Esophagus muscularis mucosa (tissue), 4 donors: ENCODE results near the gene FXR1. TPM values are rescaled to one million over a fixed set of nuclear protein-coding genes. Genes with fewer than 3 reads are reported as not detected.

Experiments used
- DNase-seq: peaks from one replicate; pipeline ENCODE4 v3.0.0-alpha.2; 2017; ENCODE audit errors: extremely low spot score
- H3K27ac ChIP-seq, 4 donors: fragments of 200-600 bp; sonication (generic); replicated peaks in 1 of 4; 1 replicate in 3 of 4; 2 replicates in 1 of 4; pipeline ENCODE4 v1.5.1; 2016 to 2019; ENCODE audit warnings: mild to moderate bottlenecking in 1 of 4
- H3K27me3 ChIP-seq, 4 donors: fragments of 200-600 bp; sonication (generic); one replicate each; pipeline versions ENCODE4 v1.5.1 to v1.6.0; 2016 to 2019
- H3K36me3 ChIP-seq, 4 donors: fragments of 200-600 bp; sonication (generic); one replicate each; pipeline ENCODE4 v1.5.1; 2016 to 2019
- H3K4me1 ChIP-seq, 4 donors: fragments of 200-600 bp; sonication (generic); one replicate each; pipeline ENCODE4 v1.5.1; 2016 to 2019
- H3K4me3 ChIP-seq, 4 donors: fragments of 200-600 bp; sonication (generic); 1 replicate in 2 of 4; 2 replicates in 2 of 4; pipeline ENCODE4 v1.5.1; 2016 to 2019; ENCODE audit warnings: mild to moderate bottlenecking in 4 of 4, moderate library complexity in 1 of 4
- H3K9me3 ChIP-seq, 4 donors: fragments of 200-600 bp; sonication (generic); 1 replicate in 3 of 4; 2 replicates in 1 of 4; pipeline ENCODE4 v1.5.1; 2016 to 2019
- EP300 ChIP-seq: sonication (generic); formaldehyde crosslinking; IDR thresholded peaks from one replicate; pipeline ENCODE4 v1.6.1; 2017; ENCODE audit warnings: antibody characterized with exemption
- POLR2A ChIP-seq: fragments of 450-650 bp; IDR thresholded peaks from one replicate; pipeline ENCODE4 v1.6.1; 2017; ENCODE audit warnings: antibody characterized with exemption, moderate library complexity, mild to moderate bottlenecking, low read depth
- POLR2AphosphoS5 ChIP-seq, 2 donors: sonication (generic); formaldehyde crosslinking; IDR thresholded peaks; one replicate each; pipeline ENCODE4 v1.6.1; 2017; ENCODE audit warnings: antibody characterized with exemption in 2 of 2
- WGBS: methylation state at CpG from one replicate; pipeline ENCODE4 v1.1.5; 2018; 5-methylcytosine and 5-hydroxymethylcytosine counted together
- intact Hi-C: fragments of 100-400 bp; cut with DNase I; formaldehyde crosslinking; loops from one replicate; pipeline ENCODE4 v1.15.1; 2023
- total RNA-seq, 4 donors: library from RNA; depleted of rRNA; stranded (reverse); fragments of >200 nt; gene quantifications; one replicate each; pipeline versions ENCODE4 v1.1.0 to v1.2.1, GENCODE V29; 2016
- TF ChIP-seq, protein P1 (sequence below), 3 experiments: fragments of 200-600 bp in 2 of 3; fragments of 450-650 bp in 1 of 3; sonication (generic) in 2 of 3; IDR thresholded peaks; one replicate each; pipeline ENCODE4 v1.5.1; 2017 to 2019; ENCODE audit warnings: antibody characterized with exemption in 3 of 3, mild to moderate bottlenecking in 2 of 3, moderate library complexity in 1 of 3

The FXR1 gene
- total RNA-seq, 4 donors from 2014 or later, result 129 to 174 (median 164) TPM

DNA sequence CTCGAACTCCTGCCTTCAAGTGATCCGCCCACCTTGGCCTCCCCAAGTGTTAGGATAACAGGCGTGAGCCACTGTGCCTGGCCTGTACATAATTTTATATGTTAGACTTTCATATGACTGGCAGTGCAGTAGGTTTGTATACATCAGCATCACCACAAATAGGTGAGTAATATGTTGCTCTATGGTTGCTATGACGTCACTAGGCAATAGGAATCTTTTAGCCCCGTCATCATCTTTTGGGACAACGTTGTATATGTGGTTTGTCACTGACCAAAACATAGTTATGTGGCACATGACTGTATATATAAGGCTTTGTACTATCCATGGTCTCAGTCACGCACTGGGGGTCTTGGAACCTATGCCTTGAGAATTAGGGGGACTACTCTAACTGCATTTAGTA is 94.1 kb downstream of the FXR1 start:
- Histone ChIP-seq H3K4me3 (no peak overlapping the region), H3K27ac (no peak overlapping the region), H3K9me3 (peaks cover 0 to 10% (median 0%) of the 10 kb centered on the region in 4 donors), H3K36me3 (no peaks in the 10 kb centered on the region), H3K4me1 (no peaks in the 10 kb centered on the region), H3K27me3 (no peaks in the 10 kb centered on the region)
- no peak for DNase-seq
- TF ChIP-seq, protein P1, sequence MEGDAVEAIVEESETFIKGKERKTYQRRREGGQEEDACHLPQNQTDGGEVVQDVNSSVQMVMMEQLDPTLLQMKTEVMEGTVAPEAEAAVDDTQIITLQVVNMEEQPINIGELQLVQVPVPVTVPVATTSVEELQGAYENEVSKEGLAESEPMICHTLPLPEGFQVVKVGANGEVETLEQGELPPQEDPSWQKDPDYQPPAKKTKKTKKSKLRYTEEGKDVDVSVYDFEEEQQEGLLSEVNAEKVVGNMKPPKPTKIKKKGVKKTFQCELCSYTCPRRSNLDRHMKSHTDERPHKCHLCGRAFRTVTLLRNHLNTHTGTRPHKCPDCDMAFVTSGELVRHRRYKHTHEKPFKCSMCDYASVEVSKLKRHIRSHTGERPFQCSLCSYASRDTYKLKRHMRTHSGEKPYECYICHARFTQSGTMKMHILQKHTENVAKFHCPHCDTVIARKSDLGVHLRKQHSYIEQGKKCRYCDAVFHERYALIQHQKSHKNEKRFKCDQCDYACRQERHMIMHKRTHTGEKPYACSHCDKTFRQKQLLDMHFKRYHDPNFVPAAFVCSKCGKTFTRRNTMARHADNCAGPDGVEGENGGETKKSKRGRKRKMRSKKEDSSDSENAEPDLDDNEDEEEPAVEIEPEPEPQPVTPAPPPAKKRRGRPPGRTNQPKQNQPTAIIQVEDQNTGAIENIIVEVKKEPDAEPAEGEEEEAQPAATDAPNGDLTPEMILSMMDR (IDR thresholded peaks at IDR 0.05), result no peak
- TF ChIP-seq EP300, result no peak
- TF ChIP-seq POLR2A, result no peak
- TF ChIP-seq POLR2AphosphoS5 (IDR thresholded peaks at IDR 0.05), result no peak
- intact Hi-C loops, result no loop called here
- 81% methylated on average over 7 of the region's 7 CpGs for WGBS

DNA sequence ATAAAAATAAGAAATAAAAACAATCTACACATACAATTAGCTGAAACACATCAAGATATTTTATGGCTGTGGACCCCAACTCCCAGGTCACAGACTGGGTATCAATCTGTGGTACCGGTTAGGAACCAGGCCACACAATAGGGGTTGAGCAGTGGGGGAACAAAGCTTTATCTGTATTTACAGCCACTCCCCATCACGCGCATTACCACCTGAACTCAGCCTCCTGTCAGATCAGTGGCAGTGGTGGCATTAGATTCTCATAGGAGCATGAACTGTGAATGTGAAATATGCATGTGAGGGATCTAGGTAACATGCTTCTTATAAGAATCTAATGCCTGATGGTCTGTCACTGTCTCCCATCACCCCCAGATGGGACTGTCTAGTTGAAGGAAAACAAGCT is 94.8 kb downstream of the FXR1 start:
- intact Hi-C loops, result no loop called here
- H3K27ac ChIP-seq, result no peak overlapping the region
- H3K4me3 ChIP-seq, result no peak overlapping the region
- no peak for DNase-seq
- no peaks in the 10 kb centered on the region for H3K4me1 ChIP-seq
- TF ChIP-seq, protein P1 (IDR thresholded peaks at IDR 0.05), result no peak
- TF ChIP-seq POLR2A (no peak), POLR2AphosphoS5 (IDR thresholded peaks at IDR 0.05) (no peak), EP300 (no peak)
- no peaks in the 10 kb centered on the region for H3K27me3 ChIP-seq
- 100% methylated on average over 3 of the region's 3 CpGs for WGBS
- H3K36me3 ChIP-seq, result no peaks in the 10 kb centered on the region
- H3K9me3 ChIP-seq, result peaks cover 0 to 4% (median 0%) of the 10 kb centered on the region in 4 donors

DNA sequence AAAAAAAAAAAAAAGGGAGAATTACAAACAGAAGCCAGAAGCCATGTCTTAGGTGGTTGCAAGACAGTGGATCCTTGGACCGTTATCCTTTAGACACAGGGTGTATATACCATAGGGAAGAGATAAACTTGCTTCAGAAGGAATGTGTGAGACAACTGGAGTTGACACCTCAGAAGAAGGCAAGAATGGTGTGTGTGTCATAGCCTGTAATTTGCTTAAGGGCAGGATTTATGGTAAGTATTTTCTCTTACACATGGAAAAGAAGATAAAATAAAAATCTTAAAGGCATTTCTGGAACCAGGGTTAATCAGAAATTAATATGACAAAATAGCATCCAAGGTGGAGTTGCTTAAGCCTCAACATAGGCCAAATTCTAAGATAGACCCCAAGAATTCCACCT is 96.3 kb downstream of the FXR1 start:
- Histone ChIP-seq H3K4me1 (no peaks in the 10 kb centered on the region), H3K36me3 (no peaks in the 10 kb centered on the region), H3K4me3 (no peak overlapping the region), H3K27ac (no peak overlapping the region), H3K27me3 (no peaks in the 10 kb centered on the region), H3K9me3 (no peaks in the 10 kb centered on the region)
- TF ChIP-seq POLR2A (no peak), POLR2AphosphoS5 (IDR thresholded peaks at IDR 0.05) (no peak), EP300 (no peak)
- TF ChIP-seq, protein P1 (IDR thresholded peaks at IDR 0.05), result no peak
- 58% methylated on average over 1 of the region's 1 CpG for WGBS
- no peak for DNase-seq
- intact Hi-C loops, result no loop called here

- no peaks in the 10 kb centered on the region for H3K4me1 ChIP-seq
- WGBS, result 75% methylated on average over 5 of the region's 5 CpGs
- no peaks in the 10 kb centered on the region for H3K36me3 ChIP-seq
- no peak for TF ChIP-seq POLR2A
- no peak for TF ChIP-seq EP300
- TF ChIP-seq, protein P1 (IDR thresholded peaks at IDR 0.05), result no peak
- no peak for TF ChIP-seq POLR2AphosphoS5 (IDR thresholded peaks at IDR 0.05)
- no peak for DNase-seq
- intact Hi-C loops, result no loop called here
- H3K9me3 ChIP-seq, result no peaks in the 10 kb centered on the region
- H3K4me3 ChIP-seq, result no peak overlapping the region
- H3K27me3 ChIP-seq, result no peaks in the 10 kb centered on the region
- no peak overlapping the region for H3K27ac ChIP-seq
These were observed 96.8 kb downstream of the FXR1 start for GRCh38 chr3:181009225-181009624.

DNA sequence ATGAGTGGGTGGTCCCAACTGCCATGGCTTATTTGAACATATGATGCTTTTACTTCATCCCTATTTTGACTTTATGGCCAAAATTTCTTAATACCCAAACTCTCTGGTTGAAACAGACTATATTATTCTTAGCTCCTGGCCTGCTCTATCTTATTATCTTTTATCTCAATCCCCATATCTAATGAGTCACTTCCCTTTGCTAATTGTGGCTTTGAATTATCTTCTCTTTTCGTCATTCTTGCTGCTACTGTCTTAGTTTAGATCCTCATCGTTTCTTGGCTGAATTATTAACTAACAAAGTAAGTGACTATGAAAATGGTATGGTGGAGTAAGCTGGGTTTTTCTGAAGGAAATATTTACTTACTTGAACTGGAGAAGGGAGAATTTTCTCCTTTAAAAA is 105.2 kb downstream of the FXR1 start:
- H3K36me3 ChIP-seq, result no peaks in the 10 kb centered on the region
- TF ChIP-seq EP300, result no peak
- TF ChIP-seq, protein P1 (IDR thresholded peaks at IDR 0.05), result no peak
- TF ChIP-seq POLR2AphosphoS5 (IDR thresholded peaks at IDR 0.05), result no peak
- TF ChIP-seq POLR2A, result no peak
- intact Hi-C loops, result no loop called here
- DNase-seq, result no peak
- H3K27ac ChIP-seq, result no peak overlapping the region
- H3K4me3 ChIP-seq, result no peak overlapping the region
- H3K4me1 ChIP-seq, result no peaks in the 10 kb centered on the region
- WGBS, result 62% methylated on average over 2 of the region's 2 CpGs
- no peaks in the 10 kb centered on the region for H3K9me3 ChIP-seq
- H3K27me3 ChIP-seq, result no peaks in the 10 kb centered on the region
